AG20443 (cell line): Measurements from ENCODE around the gene PUM1.
"Not testable (repeated sequence)": the region's sequence is repeated elsewhere in the genome, so short reads cannot be mapped to it uniquely, and the experiment has no call there.

ENCODE experiments used
- DNase-seq: peaks from one replicate; pipeline ENCODE4 v3.0.0; 2012; ENCODE audit warnings: low spot score, mixed read lengths

The PUM1 gene

DNA sequence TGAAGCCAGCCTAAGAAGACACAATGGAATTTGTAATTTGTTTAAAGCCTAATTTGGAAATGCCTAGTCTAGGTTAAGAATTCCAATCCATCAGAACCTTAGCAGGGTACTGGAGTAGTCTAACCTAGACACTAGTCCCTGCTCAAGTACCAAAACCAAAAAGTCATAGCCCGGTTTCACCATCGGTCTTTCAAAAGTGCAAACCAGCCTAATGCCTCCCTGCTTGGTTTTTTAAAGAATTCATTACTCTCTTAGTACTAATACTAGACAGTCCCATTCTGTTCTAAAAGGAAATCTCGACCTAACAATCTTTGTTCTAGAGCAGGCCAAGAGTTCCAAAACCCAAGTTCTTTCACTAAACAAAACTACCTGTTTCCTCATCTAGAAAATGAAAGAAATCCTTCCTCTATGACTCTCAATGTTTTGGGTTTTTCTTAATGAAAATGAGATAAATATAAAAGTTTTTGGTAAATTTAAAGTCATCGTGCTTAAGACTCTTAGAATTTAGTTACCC is 2.6 kb downstream of the PUM1 start:
- DNase-seq: no peak

DNA sequence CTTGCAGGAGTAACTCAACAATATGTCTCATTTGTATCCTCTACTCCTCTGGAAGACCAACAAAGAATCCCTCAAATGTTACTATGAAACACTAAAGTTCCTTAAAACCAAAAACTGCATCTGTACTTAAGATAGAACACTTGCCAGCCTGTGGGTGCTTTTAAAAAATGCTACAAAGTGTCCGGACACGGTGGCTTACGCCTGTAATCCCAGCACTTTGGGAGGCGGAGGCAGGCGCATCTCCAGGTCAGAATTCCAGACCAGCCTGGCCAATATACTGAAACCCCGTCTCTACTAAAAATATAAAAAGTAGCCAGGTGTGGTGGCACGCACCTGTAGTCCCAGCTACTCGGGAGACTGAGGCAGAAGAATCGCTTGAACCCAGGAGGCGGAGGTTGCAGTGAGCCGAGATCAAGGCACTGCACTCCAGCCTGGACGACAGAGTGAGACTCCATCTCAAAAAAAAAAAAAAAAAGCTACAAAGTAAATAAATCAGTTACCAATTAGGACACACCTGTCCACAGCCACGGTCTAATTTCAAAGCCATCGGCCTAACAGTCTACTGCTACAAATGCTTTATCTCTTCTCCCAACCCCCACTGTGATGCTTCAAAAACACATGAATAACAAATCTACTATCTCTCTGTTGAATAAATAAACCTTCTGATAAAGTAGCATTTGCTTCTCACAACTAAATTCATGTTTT is 3.2 kb downstream of the PUM1 start:
- not testable (repeated sequence) for DNase-seq

DNA sequence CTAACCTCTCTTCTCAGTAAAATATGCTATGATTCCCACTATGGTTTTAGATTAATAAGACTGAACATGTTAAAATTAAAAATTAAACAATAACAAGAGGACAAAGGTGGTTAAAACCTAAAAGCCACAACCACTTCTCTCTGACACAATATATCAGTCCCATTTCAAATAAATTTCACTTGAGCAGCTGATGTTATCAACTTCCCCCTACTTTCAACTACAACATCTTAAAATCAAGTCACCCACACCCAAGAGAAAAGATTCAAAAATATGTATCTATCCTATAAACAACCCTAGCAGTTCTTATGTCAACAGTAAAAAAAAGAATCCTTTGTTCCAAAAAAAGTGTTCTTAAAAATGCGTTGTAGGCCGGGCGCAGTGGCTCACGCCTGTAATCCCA is 7.5 kb downstream of the PUM1 start:
- no peak for DNase-seq

DNA sequence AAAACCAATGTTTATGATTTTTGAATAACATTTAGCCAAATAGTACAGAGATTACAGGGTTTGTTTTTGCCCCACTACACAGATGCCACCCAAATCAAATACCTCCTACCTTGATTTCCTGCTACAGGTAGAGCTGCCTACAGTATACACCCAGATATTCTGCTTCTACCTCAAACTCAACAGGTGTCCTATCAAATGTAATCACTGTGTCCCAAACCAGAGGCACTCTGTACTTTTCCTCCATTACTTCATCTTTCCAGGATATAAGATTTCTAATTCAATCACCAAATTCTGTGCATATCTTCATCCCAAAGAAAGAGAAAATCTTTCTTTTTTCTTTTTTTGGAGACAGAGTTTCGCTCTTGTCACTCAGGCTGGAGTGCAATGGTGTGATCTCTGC is 9.6 kb downstream of the PUM1 start:
- DNase-seq: no peak

DNA sequence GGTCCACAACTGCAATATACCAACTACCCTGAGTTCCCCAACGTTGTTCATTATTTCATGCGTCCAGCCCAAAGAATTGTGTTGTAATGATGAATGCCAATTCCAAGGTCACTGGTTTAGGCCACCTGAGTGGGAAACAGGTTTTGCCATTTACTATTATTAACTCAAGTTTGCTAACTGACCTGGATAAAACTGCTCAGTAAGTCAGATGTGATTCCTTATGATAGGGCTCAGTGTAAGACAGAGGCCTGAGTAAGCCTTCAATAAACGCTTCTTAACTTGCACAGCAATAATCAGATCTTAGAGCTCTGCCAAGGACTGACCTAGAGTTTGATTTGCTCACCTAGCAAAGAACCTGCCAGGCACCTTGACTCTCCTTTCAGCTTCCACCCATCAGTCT is 10.0 kb downstream of the PUM1 start:
- DNase-seq: no peak

DNA sequence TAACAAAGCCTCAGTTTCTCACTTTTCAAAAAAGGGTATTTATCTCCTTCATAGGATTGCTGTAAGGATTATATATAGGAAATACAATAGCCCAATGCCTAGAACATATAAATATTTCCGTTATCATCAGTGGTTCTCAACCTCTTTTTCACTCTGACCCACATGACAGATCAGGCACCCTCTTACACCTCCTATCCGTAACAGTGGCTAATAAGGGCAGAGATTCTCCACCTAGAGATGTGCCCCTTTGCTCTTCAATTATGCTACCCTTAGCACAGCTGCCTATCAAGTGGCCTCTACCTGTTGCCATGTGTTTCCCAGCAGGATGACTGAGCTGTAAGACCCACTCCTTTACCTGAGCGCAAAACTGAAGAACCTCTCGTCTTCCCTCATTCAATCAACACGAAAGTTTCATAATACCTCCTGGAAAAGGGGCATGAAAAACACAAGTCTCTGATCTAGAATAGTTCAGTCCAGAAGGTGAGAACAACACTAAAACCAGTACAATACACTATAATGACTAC is 10.5 kb downstream of the PUM1 start:
- no peak for DNase-seq

DNA sequence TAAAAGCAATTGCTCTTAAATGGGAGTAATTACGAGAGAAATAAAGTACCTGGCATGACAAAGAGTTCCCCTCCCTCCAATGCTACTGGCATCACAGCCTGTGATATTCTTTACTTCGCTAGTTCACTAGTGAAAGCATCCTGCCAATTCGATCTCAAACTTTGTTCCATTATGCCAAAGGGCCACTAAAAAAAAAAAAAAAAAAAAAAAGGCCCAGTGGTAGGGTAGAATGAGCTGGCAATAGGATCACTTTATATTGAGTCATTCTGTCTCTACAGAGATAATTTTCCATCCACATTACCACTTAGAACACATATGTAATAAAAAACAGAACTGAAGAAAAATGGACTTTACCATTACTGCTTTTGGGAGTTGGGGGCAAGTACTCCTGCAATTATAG is 11.2 kb downstream of the PUM1 start:
- DNase-seq: peak; percentile 42

DNA sequence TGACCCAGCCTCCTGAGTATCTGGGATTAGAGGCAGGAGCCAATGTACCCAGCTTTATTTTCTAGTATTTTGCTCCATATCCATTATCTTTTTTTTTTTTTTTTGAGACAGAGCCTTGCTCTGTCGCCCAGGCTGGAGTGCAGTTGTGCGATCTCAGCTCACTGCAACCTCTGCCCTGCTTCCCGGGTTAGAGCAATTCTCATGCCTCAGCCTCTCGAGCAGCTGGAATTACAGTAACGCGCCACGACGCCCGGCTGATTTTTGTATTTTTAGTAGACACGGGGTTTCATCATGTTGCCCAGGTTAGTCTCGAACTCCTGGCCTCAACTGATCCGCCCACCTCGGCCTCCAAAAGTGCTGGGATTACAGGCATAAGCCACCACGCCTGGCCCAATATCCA is 12.9 kb downstream of the PUM1 start:
- not testable (repeated sequence) for DNase-seq

DNA sequence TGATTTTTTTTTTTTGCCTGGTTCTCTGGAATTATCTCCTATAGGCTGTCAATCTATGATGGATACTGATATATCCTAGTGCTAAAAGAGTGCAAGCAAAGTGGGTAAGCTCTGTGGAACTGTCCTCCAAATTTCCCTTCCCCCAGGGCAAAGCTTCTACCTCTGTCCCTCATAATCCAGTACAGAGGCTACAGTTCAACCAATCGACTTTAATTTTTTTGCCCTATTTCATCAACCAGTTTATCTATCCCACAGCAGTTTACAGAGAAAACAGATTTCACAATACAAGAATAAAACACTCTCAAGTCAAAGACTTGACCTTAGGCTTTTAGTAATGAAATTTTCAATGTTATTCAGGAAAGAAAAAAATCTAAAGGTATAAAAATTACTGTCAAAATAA is 13.9 kb downstream of the PUM1 start:
- no peak for DNase-seq

DNA sequence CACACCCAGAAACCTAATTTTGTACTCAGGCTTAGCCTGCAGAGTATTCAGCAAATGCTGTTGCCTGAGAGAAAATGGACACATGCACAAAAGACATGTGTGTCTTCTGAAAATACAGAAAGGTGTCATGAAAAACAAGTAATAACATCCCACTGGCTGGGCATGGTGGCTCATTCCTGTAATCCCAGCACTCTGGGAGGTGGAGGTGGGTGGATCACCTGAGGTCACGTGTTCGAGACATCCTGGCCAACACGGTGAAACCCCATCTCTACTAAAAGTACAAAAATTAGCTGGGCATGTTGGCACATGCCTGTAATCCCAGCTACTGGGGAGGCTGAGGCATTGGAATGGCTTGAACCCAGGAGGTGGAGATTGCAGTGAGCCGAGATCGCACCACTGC is 18.0 kb downstream of the PUM1 start:
- DNase-seq: not testable (repeated sequence)

DNA sequence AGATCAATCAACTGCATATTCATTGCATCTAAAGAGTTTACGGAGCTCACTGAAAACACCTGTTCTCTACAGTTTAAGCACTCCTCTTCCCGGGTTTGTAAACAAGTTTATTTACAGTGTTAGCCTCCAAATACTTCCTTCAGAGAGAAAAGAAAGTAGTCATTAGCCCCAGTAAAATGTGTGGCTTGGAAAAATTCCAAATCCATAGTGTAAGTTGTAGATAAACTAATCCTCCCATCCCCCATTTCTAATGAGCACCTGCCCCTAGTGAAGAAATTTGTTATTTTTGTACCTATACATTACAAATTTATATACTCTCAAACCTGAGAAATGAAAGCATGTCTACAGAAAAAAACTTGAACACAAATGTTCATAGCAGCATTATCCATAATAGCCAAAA is 21.9 kb downstream of the PUM1 start:
- no peak for DNase-seq

DNA sequence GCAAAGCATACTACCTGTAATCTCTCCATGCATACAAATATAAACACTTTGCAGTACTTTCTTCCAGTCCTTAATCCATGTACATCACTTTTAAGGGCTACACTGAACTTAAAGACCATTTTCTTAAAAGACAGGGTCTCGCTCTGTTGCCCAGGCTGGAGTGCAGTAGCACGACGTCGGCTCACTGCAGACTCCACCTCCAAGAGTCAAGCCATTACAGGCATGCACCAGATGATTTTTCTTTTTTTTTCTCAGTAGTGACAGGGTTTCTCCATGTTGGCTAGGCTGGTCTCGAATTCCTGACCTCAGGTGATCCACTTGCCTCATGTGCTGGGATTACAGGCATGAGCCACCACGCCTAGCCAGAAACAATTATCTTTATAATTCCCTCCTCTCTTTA is 22.9 kb downstream of the PUM1 start:
- no peak for DNase-seq

DNA sequence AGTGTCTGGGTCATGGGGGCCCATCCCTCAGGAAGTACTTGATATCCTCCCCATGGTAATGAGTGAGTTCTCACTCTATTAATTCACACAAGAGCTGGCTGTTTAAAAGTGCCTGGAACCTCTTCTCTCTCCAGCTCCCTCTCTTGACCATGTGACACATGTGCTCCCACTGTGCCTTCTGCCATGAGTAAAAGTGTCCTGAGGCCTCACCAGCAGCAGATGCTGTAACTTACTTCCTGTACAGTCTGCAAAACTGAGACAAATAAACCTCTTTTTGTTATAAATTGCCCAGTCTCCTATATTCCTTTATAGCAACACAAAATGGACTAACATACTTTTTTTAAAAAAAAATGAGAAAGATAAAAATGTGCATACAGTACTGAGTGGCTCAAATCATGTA is 24.0 kb downstream of the PUM1 start:
- no peak for DNase-seq

DNA sequence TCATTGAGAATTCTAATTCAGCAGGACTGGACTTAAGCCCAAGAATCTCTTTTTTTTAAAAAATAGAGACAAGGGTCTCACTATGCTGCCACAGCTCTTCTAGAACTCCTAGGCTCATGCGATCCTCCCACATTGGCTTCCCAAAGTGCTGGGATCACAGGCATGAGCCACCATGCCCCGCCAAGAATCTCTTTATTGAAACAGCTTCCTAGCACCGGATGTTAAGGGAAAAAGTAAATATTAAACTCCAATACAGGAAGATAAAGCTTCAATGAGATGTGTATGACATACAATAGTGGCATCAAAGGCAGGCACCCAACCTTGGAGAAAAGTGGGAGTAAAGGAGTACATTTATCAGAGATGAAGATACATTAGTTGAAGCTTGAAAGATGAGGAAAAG is 25.5 kb downstream of the PUM1 start:
- no peak for DNase-seq

DNA sequence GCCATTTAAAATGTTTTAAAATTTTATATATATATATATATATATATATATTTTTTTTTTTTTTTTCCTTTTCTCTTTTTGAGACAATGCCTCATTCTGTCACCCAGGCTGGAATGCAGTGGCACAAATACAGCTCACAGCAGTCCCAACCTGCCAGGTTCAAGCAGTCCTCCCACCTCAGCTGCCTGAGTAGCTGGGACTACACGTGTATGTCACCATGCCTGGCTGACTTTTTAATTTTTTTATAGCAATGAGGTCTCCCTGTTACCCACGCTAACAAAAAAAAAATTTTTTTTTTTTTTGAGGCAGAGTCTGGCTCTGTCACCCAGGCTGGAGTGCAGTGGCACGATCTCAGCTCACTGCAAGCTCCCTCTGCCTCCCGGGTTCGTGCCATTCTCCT is 26.6 kb downstream of the PUM1 start:
- not testable (repeated sequence) for DNase-seq

DNA sequence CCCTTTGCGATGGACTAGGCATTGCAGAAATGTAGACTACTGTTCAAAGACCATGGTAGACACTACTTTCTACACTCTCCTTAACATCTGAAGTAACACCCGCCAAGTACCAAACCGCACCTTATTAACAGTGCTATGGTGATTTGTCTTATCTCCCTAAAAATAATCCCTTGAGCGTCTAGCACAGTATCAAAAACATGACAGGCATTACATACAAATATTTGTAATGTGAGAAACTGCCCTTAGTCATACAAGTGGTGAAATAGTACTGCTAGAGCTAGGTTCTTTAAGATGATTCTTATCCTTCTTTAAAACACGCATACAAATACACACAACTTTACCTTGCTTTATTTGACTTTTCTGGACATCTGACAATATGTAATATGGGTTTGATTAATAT is 27.2 kb downstream of the PUM1 start:
- peak; percentile 29 for DNase-seq

DNA sequence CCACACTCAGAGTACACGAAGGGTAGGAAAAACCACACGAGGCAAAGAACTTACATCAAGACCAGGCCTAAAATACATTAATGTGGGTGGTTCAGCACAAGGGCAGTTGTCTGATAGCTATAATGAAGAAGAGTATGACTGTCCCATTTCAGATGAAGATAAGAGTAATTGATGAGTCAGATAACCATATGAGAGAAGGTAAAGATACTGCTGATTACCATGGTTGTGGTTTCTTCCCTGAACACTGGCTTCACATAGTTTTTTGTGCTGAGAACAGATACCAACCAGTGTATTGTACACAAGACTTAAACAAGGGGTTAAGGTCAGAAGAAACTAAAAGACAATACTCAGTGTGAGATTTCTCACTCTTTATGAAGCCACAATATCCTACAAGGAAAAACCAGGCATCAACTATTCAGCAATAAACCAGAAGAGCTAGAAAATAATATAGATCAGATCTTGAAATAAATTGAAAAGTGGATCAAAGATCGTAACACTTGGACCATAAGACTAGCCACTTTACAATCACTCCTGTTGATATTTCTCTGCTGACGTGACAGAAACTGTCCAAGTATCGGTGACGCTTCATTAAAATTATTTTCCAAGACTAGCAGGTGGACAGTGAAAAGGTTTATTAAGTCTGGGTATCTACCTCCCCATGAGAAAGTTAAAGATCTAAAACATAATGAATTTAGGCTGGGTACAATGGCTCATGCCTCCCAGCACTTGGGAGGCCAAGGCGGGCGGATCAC is 28.6 kb downstream of the PUM1 start:
- no peak for DNase-seq

DNA sequence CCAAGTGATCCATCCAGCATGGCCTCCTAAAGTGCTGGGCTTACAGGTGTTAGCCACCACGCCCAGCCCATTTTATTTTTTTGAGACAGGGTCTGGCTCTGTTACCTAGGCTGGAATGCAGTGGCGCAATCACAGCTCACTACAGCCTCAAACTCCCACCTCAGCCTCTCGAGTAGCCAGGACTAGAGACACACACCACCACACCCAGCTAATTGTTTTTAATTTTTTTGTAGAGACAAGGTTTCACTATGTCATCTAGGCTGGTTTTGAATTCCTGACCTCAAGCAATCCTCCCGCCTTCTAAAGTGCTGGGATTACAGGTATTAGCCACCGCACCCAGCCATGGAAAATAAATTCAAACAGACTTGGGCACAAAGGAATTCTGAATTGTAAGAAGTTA is 31.9 kb downstream of the PUM1 start:
- no peak for DNase-seq

DNA sequence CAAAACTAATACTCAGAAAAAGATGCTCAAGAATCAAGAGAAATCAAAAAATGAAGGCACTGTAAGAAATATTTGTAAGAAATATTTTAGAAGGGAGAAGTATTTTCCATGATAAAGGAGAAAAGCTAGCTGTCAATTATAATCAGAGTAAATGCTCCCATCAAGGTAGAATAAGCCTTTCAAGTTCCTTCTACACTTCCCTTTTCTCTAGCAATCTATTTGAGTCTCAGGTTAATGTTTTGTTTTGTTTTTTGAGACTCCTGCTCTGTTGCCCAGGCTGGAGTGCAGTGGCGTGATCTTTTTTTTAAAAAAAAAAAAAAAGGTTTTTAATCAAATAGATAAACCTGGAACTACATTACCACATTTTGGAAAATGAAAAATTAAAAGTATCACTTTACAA is 33.3 kb downstream of the PUM1 start:
- no peak for DNase-seq

DNA sequence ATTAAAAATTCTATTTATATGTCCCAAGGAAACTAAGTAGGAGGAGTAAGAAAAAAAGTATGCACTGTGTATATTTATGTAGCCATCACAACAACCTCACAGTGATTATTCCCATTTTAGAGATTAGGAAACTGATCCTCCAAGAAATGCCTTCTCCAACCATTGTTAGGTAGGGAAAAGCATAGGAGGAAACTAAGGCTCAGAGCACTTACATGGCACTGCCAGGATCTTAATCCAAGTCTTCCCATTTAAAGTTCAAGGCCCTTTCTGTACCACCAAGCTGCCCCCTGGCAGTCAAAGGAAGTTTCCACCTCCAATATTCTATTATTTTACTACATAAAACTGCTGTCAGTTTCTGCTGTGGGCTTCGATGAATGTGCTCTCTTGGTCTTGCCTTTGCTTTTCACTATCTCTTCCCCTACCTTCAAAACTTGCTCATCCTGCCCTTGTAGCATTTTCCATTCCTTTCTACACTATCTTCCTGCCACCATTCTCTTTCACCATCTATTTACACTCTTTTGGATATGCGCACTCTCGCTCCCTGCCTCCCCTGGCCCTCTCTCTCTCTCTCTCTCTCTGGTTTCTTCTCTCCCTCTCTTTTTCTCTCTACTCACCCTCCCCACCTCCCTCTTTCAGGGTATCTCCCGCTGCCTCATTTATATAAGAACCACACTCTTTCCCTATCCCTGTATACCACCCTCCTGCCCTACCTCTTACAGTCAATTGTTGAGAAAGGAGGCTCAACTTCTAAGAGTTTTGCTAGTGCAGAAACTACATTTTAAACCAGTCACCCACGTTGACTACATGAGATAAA is 34.0 kb downstream of the PUM1 start:
- DNase-seq: no peak

DNA sequence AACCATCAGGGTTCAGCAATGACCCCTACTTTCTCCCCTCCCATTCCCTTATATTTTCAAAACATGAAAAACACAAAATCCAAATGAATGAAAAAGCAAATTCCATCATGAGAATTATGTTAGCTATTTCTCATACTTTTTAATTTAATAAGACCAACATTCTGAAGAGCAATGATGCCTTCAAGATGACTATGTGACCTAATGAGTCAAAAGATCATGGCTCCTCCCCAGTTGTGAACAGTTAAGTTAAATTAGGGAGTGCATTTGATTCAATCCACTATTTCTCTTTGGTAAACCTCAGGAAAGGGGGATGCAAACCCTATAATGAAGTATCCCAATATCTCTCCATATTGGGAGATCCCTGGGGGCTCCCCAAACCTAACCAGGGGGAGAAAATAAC is 36.5 kb downstream of the PUM1 start:
- peak; percentile 39 for DNase-seq

DNA sequence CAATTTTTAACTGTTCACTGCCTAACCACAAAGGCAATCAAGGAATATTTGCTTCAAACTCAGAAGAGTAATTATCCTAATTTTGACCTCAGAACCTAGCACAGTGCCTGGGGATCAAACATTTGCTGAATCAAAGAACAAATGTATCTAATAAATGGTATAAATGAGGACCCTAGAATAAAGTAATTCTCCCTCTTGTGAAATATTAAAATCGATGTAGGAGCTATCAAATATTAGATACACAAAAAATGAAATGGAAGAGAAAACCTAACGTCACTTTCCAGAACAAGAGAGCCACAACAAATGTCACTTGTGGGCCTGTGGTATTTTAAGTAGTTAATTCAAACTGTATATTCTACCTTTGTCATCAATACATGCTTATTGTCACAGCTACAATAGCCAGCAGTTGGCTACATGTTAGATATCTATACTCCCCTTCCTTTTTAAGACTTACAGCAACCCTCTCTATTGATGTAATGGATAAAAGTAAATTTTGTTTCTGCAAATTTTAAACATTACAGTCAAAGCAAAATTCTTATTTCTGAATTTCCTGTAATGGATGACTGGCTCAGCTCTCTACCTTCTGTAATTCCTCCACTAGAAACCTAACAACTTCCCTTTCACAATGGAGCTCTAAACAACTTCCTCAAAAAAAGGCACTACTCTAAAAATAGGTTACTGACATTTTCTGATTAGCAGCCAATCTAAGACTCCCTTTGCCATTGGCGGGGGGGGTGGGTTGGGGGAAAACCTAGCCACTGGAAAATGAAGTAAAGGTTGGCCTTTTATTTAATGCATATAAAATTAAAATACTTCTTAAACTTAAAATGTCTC is 37.6 kb downstream of the PUM1 start:
- DNase-seq: peak; percentile 13
